Ishikawa (cell line): ENCODE data around the gene RMND1.
A peak's percentile ranks its signal among the peaks of the same experiment; 100 is the strongest.

ENCODE experiments used
- CEBPB ChIP-seq: IDR thresholded peaks from 2 replicates; pipeline ENCODE4 v1.6.1; 2012
- CREB1 ChIP-seq: IDR thresholded peaks from 2 replicates; pipeline ENCODE4 v1.6.1; 2012; ENCODE audit warnings: low read depth
- EGR1 ChIP-seq: IDR thresholded peaks from 2 replicates; pipeline ENCODE4 v1.6.1; 2012
- EP300 ChIP-seq: IDR thresholded peaks from 2 replicates; pipeline ENCODE4 v1.6.1; 2012; ENCODE audit warnings: borderline replicate concordance
- FOXM1 ChIP-seq: IDR thresholded peaks from 2 replicates; pipeline ENCODE4 v1.6.1; 2012; ENCODE audit warnings: low read depth, borderline replicate concordance
- NFIC ChIP-seq: IDR thresholded peaks from 2 replicates; pipeline ENCODE4 v1.6.1; 2012
- RAD21 ChIP-seq: IDR thresholded peaks from 2 replicates; pipeline ENCODE4 v1.6.1; 2012; ENCODE audit warnings: low read depth
- TAF1 ChIP-seq: IDR thresholded peaks from 2 replicates; pipeline ENCODE4 v1.6.1; 2012; ENCODE audit warnings: low read depth, mild to moderate bottlenecking
- TCF12 ChIP-seq: IDR thresholded peaks from 2 replicates; pipeline ENCODE4 v1.6.1; 2012; ENCODE audit warnings: low read depth
- TEAD4 ChIP-seq: IDR thresholded peaks from 2 replicates; pipeline ENCODE4 v1.6.1; 2012
- YY1 ChIP-seq: IDR thresholded peaks from 2 replicates; pipeline ENCODE4 v1.6.1; 2012; ENCODE audit warnings: low read depth
- ZBTB7A ChIP-seq: IDR thresholded peaks from 2 replicates; pipeline ENCODE4 v1.6.1; 2012; ENCODE audit warnings: low read depth
- TF ChIP-seq, protein P1 (sequence below): IDR thresholded peaks from 2 replicates; pipeline ENCODE4 v1.6.1; 2012; ENCODE audit warnings: low read depth, mild to moderate bottlenecking
- TF ChIP-seq, protein P2 (sequence below): IDR thresholded peaks from 2 replicates; pipeline ENCODE4 v1.6.1; 2012
- TF ChIP-seq, protein P3 (sequence below): IDR thresholded peaks from 2 replicates; pipeline ENCODE4 v1.6.1; 2012

Gene RMND1

DNA sequence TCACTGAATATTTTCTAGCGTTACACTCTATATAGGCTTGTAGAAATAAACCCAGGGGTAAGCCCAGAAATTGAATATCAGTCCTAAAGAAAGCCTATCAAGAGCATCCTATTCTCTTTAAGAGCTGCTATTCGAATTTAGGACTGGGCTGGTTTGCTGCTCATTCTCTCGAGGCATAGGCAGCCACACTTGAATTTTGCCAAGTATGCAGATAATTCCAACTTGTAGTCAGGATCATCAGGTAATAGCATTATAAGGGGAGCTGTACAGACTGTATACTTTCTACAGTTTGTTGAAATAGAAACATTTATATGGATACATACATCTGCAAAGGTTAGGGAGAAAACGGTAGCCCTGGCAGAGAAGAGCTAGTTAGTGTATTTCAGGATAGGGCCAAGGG lies 58.5 kb downstream of the RMND1 start:
- TF ChIP-seq RAD21 (no peak), CREB1 (no peak), TCF12 (no peak), YY1 (no peak), NFIC (no peak), EP300 (no peak), EGR1 (no peak), FOXM1 (no peak), TAF1 (no peak), ZBTB7A (no peak), TEAD4 (no peak)
- TF ChIP-seq, protein P1, sequence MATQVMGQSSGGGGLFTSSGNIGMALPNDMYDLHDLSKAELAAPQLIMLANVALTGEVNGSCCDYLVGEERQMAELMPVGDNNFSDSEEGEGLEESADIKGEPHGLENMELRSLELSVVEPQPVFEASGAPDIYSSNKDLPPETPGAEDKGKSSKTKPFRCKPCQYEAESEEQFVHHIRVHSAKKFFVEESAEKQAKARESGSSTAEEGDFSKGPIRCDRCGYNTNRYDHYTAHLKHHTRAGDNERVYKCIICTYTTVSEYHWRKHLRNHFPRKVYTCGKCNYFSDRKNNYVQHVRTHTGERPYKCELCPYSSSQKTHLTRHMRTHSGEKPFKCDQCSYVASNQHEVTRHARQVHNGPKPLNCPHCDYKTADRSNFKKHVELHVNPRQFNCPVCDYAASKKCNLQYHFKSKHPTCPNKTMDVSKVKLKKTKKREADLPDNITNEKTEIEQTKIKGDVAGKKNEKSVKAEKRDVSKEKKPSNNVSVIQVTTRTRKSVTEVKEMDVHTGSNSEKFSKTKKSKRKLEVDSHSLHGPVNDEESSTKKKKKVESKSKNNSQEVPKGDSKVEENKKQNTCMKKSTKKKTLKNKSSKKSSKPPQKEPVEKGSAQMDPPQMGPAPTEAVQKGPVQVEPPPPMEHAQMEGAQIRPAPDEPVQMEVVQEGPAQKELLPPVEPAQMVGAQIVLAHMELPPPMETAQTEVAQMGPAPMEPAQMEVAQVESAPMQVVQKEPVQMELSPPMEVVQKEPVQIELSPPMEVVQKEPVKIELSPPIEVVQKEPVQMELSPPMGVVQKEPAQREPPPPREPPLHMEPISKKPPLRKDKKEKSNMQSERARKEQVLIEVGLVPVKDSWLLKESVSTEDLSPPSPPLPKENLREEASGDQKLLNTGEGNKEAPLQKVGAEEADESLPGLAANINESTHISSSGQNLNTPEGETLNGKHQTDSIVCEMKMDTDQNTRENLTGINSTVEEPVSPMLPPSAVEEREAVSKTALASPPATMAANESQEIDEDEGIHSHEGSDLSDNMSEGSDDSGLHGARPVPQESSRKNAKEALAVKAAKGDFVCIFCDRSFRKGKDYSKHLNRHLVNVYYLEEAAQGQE: no peak
- TF ChIP-seq, protein P2, sequence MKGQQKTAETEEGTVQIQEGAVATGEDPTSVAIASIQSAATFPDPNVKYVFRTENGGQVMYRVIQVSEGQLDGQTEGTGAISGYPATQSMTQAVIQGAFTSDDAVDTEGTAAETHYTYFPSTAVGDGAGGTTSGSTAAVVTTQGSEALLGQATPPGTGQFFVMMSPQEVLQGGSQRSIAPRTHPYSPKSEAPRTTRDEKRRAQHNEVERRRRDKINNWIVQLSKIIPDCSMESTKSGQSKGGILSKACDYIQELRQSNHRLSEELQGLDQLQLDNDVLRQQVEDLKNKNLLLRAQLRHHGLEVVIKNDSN: no peak

DNA sequence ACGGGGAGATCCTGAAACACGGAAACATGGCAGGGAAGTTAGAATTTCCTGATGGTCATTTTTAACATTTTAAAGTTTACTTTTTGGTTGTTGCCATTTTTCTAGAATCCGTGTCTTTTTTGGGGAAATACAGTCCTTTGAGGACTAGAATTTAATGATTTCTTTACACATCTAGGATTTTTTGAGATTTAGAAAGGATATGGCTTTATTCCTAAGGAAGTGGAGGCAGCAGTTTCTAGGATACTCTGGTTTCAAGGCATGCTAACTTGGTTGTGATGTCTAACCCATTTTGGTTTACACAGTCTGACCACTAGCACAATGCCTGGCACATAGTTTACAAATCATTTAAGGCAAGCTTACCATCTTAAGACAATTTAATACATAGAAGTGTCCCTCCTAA lies 59.5 kb downstream of the RMND1 start:
- TF ChIP-seq CREB1: no peak
- TF ChIP-seq, protein P2: no peak
- TF ChIP-seq, protein P3, sequence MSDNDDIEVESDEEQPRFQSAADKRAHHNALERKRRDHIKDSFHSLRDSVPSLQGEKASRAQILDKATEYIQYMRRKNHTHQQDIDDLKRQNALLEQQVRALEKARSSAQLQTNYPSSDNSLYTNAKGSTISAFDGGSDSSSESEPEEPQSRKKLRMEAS: no peak
- TF ChIP-seq YY1: no peak
- no peak for TF ChIP-seq NFIC
- TF ChIP-seq FOXM1: no peak
- TF ChIP-seq TAF1: no peak
- TF ChIP-seq CEBPB: no peak
- no peak for TF ChIP-seq TEAD4
- no peak for TF ChIP-seq EGR1
- TF ChIP-seq TCF12: no peak
- TF ChIP-seq EP300: no peak
- no peak for TF ChIP-seq RAD21

DNA sequence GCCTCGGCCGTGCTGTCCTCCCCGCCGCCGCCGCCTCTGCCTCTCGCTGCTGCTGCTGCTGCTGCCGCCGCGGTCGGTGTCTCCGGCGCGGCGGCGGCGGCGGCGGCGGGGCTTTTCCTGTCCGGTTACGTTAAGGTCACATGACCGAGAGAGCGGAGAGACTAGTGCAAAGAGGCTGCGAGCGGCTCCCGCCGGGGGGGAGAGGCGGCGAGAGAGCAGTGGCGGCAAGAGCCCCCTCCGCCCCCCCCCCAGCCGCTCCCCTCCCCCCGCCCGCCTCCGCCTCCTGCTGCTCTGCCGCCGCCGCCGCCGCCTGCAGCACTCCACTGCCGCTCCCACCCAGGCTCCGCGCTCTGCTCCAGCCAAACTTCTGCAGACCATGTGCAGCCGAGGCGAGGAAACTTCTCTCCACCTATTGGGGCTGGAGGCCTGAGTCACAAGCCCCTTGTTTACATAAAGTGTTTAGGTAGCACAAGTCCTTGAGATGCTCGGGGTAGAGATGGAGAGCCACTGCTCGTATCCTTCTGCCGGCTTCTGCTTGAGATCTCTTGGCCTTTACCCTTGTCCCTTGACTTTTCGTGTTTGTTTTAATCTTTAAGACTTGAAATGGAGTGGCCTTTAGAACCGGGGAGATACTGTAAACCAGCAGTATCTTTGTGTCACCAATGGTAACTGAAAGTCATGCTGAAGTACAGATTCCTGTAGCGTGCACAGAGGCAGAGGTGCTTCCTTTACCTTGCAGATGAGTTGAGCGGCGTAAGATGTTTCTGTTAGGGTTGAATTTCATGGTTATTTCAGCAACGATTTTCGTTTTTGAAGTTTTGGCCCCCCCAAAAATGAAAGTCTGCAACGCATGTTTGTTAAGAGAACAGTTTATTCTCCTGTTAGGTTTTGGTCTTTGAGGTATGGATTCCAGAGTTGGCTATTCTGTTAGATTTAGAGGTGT lies 60.2 kb downstream of the RMND1 start, which contains the start of gene ZBTB2:
Gene ZBTB2, minus strand, starts transcription at position 89 of the 943 bp plus-strand sequence. CDS start 17,922 bp downstream, outside the sequence.
- no peak for TF ChIP-seq CEBPB
- TF ChIP-seq, protein P3: peak; percentile 83
- TF ChIP-seq CREB1: no peak
- TF ChIP-seq EP300: 0 out of 2 replicates have a peak, but pooled peaks have one; percentile 15
- TF ChIP-seq, protein P2: peak; percentile 70

DNA sequence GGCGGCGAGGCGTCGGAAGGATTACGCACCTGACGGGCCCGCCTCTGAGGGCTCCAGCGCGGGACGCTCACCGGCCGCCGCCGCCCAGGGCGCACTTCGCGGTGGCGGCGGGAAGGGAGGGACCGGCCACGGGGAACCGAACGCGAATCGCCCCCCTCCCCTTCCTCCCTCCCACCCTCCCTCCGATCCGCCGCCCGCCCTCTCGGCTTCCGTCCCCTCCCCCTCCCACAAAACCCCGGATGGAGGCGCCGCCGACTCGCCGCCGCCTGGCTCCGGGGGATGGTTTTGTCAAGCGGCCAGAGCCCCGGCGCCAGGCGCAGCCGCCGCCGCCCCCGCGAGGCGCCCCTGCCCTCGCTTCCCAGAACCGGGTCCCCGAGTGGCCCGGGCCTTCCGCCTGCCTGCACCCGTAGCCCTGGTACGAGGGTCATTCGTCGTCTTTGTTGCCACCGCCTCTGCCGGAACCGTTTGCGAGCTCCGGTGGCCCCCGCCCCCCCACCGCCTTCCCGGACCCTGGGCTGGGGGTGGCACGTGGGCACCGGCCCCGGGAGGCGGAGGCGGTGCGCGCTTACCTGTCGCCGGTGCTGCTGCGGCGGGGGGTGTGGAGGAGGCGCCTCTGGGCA lies 61.0 kb downstream of the RMND1 start:
- TF ChIP-seq, protein P3: no peak; the same call in 1 of the 2 replicates
- no peak for TF ChIP-seq EP300
- TF ChIP-seq TEAD4: no peak
- no peak; the same call in 1 of the 2 replicates for TF ChIP-seq TAF1
- TF ChIP-seq, protein P1: no peak
- TF ChIP-seq FOXM1: no peak
- TF ChIP-seq YY1: no peak
- TF ChIP-seq TCF12: peak; percentile 14; the same call in 1 of the 2 replicates
- no peak for TF ChIP-seq EGR1
- no peak for TF ChIP-seq RAD21
- peak; percentile 48; the same call in 1 of the 2 replicates for TF ChIP-seq ZBTB7A
- TF ChIP-seq CEBPB: no peak
